ENCODE results near the gene SARDH.

DNA sequence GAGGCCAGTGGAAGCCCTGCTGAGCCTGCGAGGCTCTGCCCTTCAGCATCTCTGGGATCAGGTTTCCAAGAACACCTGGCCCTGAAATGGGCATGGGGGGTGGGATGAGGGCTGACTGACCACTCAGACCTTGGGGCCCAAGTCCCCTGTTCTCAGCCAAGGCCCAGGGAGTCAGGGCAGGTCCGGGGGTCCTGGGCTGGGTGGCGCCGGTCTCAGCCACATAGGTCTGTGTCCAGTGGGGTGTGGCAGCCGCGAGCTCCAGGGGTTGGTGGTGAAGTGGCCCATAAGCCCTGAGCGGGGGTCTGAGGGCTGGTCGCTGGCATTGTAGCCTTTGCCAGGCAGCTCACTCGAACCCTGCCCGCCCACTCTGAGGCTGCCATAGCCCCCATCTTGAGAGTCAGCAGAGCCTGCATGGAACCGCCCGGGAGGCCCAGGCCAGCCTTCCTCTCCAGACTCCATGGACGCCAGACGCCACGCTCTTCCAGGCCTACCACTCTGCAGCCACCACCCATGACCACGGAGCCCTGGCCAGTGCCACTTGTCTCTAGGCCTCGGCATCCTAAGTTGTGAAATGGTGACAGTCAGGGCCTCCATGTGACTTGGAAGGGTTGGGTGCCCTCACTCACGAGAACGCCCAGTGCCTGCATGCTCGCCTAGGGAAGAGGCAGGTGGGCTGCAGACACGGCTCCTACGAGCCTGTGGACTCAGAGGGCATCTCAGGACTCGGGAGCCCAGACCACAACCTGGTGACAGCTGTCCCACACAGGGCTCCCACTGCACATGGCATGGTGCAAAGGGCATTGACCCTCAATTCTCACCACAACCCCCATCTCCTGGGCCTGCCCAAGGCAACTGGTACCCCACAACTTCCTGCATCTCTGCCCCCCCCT is 108.7 kb downstream of the SARDH start:
- TF ChIP-seq EP300 (IDR thresholded peaks at IDR 0.05) (no peak), POLR2AphosphoS5 (IDR thresholded peaks at IDR 0.05) (no peak)
- TF ChIP-seq, protein P1, sequence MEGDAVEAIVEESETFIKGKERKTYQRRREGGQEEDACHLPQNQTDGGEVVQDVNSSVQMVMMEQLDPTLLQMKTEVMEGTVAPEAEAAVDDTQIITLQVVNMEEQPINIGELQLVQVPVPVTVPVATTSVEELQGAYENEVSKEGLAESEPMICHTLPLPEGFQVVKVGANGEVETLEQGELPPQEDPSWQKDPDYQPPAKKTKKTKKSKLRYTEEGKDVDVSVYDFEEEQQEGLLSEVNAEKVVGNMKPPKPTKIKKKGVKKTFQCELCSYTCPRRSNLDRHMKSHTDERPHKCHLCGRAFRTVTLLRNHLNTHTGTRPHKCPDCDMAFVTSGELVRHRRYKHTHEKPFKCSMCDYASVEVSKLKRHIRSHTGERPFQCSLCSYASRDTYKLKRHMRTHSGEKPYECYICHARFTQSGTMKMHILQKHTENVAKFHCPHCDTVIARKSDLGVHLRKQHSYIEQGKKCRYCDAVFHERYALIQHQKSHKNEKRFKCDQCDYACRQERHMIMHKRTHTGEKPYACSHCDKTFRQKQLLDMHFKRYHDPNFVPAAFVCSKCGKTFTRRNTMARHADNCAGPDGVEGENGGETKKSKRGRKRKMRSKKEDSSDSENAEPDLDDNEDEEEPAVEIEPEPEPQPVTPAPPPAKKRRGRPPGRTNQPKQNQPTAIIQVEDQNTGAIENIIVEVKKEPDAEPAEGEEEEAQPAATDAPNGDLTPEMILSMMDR (IDR thresholded peaks at IDR 0.05) = no peak
